Stimulated activated CD4-positive, alpha-beta T cell treated with anti-CD3 and anti-CD28 coated beads, Interleukin-12 subunit alpha, Interleukin-12 subunit beta, amount 100 ng/mL, for 4 hours (primary cell): Measurements from ENCODE around the gene ZRANB3.
"Not testable (repeated sequence)": the region's sequence is repeated elsewhere in the genome, so short reads cannot be mapped to it uniquely, and the experiment has no call there.

Experiments
- DNase-seq: peaks from one replicate; pipeline ENCODE4 v3.0.0-alpha.2; 2020

Gene ZRANB3

DNA sequence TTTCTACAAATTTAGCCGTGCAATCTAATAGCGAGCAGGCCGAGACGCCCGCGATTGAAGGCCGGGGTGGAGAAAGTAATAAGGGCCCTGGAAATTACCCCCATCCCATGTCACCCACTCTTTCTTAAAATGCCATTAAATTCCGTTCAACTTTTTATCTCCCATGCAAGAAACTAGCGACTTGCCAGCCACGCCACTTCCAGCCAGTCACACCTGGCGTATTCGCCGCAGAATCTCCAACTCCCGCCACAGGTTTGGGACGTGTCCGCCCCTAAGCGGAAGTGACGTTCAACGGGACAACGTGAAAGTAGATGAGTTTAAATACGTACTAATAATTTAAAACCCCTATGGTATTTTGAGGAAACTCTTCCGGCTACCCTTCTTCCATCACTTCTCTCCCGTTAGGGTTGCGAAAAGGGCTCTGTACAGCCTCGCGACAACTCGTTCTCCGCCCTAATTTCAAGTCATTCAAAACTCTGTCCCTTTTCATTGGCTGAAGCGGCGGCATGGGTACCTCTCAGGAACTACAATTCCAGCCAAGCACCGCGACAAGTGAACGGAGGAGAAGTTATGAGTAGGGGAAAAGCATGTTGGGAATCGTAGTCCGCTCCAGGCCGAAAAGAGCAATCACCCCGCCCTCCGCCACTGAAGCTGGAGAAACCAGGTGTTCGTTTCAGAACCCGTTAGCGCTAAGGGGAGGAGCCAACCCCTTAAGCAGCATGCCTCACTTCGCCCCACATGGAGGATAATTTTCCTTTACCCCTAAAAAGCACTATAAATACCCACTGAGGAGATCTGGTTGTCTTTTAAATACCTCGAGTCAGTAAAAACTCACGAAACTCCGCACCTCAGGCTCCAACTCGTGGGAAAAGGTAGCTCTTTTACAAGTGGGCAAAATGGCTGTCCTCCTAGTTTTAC is at the start of gene ZRANB3:
Gene ZRANB3 (minus strand): TSS at position 906 of the 918 bp plus-strand sequence.
- peak; percentile 86 for DNase-seq

DNA sequence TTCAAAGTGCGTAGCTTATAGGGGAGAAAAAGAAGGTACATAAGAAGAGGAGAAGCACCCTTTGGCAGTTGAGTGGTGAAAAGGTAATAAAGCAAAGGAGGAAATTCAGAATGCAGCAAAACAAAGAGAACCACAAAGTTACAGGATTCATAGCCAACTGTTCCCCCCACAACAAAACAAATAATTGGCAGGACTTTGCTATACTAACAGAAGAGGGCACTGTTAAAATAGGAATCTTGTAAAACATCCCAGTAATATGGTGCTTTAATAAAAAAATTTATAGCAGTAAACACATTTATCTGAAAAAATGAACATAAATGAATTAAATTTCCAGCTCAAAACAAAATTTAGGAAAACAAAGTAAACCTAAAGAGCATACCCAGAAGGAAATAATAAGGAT is 42.6 kb upstream of the ZRANB3 start:
- no peak for DNase-seq

DNA sequence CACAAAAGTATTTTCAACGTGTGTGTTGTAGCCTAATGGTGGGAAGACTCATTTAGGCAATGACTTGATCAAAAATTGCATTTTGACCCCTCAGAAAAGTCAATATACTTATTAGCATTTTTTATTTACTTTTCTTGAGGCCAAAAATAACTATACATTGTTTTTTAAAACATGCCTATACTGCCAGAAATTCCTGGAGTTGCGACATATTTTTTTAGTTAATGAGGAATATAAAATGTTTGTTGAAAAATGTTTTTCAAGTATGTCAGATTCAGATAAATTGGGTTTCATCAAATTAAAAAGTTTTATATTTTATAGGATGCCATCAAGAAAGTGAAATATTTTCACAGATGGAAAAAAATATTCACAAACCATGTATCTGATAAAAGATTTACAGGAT is 39.9 kb upstream of the ZRANB3 start:
- DNase-seq = no peak

DNA sequence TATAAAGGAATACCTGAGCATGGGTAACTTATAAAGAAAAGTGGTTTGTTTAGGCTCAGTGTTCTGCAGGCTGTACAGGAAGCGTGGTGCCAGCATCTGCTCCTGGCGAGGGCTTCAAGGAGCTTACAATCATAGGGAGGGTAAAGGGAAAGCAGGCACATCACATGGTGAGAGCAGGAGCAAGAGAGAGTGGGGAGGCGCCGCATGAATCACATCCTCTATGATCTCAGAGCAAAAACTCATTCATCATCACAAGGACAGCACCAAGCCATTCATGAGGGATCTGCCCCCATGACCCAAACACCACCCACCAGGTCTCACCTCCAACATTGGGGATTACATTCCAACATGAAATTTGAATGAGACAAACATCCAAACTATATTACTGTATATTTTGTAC is 32.8 kb upstream of the ZRANB3 start:
- no peak for DNase-seq

DNA sequence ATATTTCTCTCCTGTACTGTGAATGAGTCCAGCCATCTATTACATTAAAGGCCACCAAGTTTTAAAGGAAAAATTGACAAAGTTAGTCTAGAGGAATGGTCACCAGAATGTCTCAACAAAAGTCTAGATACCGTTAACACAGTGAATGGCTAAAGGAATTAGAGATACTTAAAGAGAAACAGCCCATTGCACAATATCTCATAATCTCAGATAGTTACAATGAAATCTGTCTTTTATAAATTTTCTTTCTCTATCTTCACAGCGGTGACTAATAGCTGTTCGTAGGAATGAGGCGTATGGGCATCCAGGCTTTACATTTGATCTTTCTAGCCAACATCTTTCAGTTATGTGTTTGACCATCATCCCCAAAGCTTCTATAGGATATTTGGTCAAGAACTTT is 30.9 kb upstream of the ZRANB3 start:
- no peak for DNase-seq

DNA sequence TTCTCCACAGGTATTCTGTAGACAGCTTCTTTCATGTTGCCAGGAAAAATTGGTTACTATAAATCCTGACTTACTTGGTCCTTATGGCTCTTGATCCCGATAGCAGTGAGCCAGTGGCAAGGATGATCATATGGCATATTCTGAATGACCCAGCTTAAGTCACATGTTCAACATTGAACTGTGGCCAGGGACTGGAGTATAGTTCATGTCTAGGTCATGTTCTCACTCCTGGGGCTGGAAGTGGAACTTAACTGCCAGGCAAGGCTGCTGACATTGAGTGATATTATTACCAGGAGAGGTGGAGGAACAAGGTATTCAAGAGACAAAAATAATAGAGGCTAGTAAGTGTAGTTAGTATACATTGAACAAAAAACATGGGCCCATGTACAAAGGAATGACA is 26.5 kb upstream of the ZRANB3 start:
- DNase-seq = no peak

DNA sequence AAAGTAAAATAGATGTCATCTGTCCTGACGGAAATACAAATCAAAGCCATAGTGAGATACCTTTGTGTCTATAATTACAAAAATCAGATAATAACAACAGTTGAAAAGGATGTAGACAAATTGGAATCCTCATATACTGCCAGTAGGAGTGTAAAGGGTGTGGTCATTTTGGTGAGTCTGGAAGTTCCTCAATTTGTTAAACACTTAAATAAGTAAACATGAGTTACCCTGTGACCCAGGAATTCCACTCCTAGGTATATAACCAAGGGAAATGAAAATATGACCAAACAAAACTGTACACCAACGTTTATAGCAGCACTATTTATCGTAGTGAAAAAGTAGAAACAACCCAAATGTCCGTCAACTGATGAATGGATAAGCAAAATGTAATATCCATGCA is 24.3 kb upstream of the ZRANB3 start:
- DNase-seq = no peak

DNA sequence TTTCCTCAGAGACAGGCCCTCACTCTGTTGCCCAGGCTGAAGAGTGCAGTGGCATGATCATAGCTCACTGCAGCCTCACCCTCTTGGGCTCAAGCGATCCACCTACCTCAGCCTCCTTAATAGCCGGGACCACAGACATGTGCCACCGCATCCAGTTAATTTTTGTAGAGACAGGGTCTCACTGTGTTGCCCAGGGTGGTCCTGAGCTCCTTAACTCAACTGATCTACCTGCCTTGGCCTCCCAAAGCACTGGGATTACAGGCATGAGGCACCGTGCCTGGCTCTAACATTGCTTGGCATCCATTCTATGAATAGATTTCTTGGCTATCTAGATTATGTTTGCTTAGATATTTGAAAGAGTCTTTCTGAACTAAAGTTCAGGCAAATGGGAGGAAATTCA is 21.9 kb upstream of the ZRANB3 start:
- no peak for DNase-seq

DNA sequence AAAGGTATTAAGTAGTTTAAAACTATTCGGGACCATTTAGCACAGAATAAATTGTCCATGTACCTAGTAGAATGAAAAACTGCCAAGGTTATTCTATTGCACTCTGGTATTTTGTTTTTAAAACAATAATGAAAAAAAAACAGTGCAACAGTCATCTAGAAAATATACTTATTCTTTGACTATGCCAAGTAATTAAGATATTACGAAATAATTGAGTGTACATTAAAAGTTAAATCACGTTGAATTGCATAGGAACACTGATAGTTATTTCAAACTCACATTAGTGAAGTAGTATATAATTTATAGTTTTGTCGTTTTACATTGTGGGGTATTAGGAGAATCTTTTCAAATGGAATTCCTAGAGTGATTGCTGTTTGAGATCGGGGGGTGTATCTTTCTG is 20.3 kb upstream of the ZRANB3 start:
- DNase-seq = no peak

DNA sequence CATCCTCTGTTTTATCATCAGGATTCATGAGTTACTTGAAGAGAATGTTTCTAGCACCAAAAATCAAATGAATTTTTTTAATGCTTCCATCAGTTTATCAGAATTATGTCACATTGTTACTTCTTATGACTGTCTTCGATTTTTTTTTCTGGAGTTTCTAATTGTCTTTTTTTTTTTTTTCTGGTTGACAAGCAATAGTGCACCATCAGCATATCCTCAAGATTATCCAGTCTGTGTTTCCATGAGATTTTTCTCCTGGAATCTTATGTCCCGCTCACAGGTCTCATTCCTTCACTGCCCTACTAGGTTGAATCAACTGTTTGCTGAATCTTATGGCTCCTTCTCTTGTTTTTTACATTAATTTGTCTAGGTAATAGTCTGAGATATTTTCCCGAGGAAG is 16.3 kb upstream of the ZRANB3 start:
- no peak for DNase-seq

DNA sequence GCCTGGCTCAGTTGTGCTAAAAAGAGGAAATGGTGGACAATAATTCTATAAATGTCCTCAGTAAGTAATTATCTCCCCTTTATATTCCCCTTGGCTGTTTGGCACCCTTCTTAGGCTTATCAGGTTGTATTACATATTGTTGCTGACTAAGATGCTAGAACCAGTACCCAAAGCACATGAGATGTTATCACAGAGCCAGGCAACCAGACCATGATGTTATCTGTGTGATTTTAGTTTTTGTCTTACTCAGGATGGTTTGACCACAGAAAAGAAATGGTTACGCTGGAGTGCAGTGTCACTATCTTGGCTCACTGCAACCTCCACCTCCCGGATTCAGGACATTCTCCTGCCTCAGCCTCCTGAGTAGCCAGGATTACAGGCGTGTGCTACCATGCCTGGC is 15.4 kb upstream of the ZRANB3 start:
- no peak for DNase-seq

DNA sequence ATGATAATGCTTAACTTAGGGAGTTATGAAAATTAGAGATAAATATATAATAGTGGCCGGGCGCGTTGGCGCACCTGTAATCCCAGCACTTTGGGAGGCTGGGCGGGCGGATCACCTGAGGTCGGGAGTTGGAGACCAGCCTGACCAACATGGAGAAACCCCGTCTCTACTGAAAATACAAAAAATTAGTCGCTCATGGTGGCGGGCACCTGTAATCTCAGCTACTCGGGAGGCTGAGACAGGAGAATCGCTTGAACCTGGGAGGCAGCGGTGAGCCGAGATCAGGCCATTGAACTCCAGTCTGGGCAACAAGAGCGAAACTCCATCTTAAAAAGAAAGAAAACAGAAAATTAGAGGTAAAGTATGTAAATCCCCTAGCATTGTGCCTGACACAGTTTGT is 2.5 kb upstream of the ZRANB3 start:
- DNase-seq = not testable (repeated sequence)

DNA sequence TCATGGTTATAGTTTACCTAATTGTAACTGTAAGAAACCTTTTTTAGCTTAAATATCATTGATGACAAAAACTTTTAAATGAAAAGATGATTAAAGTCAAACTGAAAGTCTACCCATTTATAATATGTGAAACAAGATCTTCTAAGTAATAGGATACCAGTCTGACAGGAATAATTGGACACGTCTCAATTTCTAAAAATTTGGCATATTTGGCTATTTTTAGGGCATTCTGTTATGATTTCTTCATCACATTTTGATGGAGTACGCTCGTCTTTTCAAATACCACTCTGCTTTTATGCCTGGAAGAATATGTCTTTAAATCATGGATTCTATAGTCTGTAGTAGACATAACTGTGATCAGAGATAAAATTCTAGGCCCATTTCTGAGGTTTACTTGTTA is 1.6 kb upstream of the ZRANB3 start:
- no peak for DNase-seq

DNA sequence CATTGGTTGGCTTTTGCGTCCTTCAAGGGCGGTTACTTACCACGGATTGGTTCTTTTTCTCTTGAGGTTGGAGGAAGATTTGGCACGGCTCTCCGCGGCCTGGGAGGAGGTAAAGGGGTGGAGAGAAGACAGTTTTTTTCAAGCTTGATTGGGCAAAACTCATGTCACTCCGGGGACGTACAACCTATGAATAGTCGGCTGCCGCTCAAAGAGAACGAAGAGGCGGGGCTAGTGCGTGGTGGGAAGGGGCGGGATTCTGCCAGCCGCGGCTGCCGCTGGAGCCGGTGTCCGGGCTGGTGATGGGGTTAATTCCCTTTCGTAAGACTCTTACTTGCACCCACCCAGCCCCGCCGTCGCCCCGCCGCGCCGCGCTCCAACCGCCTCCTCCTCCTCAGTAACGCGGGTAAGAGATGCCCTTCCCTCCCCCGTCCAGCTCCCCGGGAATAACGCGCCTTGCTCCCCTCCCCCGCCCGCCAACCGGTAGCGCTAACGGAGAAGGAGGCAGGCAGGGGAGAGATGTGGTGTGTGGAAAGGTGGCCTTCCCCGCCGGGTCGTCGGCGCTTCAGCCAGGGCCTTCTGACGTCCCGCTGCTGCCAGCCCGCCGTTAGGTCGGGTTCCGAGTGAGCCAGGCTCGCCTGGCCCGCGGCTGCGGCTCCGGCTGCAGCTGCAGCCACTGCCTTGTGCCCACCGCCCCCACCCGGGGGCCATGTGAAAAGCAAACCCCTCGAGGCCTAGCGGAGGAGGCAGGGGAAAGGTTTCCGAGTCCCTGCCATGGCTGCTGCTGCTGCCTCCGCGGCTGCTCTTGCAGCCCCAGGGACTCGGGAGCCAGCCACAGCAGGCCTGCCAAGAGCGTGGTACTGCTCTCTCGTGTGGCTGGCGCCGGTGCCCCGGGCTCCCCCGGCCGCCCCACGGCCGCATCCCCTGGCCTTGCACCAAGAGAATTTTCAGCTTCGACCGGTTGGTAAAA is 496 bp upstream of the ZRANB3 start, which contains the start of gene R3HDM1:
Gene R3HDM1 (plus strand): TSS at position 254 of the 967 bp plus-strand sequence. CDS start 73,362 bp downstream, outside the sequence.
- DNase-seq = peak; percentile 89

DNA sequence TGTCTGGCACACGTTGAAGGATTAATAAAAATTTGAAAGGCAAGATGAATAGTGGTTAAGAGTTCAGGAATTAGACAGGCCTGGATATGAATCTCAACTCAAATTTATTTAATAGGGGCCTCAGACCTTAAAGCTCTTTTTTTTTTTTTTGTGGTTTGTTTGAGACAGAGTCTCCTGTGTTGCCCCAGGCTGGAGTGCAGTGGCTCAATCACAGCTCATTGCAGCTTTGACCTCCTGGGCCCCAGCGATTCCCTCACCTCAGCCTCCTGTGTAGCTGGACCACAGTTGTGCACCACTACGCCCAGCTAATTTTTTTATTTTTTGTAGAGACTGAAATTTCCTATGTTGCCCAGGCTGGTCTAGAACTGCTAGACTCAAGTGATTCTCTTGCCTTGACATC is 3.0 kb downstream of the ZRANB3 start:
- no peak for DNase-seq

DNA sequence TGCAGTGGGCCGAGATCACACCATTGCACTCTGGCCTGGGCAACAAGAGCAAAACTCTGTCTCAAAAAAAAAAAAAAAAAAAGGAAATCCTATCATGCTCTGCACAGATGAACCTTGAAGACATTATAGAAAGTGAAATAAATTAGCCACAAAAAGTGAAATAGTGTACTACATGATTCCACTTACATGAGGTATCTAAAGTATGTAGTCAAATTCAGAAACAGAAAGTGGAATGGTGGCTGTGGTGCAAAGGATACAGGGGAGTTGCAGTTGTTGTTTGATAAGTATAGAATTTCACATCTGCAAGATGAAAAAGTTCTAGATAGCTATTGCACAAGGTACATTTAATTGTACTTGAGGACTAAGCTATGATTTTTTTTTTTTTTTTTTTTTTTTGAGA is 5.2 kb downstream of the ZRANB3 start:
- DNase-seq = no peak

DNA sequence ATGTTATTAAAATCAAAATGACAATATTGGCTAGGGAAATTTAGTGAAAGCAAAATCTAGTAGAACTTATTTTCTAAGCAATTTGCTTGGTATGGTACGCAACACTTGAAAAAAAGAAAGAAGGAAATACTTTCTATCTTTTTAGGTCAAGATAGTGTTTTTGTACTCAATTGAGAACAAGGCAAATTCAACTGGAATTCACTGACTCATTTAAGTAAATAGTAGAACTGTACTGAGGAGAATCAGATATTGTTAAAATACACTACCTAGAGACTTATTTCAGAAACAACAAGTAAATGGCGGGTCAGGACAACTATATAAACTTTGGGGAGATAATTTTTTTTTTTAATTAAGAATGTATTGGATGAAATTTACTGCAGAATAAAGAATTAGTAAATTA is 18.9 kb downstream of the ZRANB3 start:
- no peak for DNase-seq

DNA sequence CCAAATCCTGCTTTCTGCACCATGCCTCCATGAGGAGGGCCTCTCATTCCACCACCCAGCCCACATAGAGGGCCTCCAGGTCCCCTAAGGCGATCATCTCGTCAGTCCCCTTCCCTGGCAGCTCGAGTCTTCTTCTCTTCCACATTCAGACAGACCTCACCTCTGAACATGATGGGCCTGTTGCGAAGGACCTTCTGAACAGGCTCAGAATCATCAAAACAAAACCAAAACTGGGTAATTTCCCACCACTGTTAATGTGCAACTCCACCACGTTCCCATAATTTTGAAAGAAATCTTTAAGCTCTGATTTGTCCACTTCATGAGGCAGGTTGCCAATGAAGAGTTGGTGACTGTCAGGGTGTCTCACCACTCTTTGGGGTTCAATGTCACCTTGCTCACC is 20.4 kb downstream of the ZRANB3 start:
- no peak for DNase-seq

DNA sequence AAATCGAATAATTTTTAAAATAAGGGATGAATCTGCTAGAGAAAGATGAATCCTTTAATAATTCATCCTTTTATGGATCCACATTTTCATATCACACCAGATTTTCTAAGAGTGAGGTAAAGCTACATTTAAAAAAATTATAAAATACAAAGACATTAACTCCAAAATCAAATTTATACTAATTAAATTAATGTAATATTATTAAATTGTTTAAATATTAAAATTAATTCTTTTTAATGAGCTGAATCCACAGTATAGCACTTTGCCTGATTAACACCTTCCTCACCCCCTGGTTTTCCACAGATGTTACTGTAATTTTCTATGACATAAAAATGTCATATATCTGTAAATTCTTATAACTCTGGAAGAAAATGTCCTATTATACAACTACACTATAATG is 26.2 kb downstream of the ZRANB3 start:
- DNase-seq = no peak

DNA sequence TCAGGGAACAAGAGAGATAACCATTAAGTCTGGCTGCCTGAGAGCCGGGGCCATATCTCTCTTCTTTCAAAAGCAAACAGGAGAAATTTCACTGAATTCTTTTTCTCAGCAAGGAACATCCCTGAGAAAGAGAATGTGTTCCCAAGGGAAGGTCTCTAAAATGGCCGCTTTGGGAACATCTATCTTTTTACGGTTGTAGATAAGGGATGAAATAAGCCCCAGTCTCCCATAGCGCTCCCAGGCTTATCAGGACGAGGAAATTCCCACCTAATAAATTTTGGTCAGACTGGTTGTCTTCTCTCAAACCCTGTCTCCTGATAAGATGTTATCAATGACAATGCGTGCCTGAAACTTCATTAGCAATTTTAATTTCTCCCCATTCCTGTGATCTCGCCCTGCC is 32.4 kb downstream of the ZRANB3 start:
- DNase-seq = not testable (repeated sequence)

DNA sequence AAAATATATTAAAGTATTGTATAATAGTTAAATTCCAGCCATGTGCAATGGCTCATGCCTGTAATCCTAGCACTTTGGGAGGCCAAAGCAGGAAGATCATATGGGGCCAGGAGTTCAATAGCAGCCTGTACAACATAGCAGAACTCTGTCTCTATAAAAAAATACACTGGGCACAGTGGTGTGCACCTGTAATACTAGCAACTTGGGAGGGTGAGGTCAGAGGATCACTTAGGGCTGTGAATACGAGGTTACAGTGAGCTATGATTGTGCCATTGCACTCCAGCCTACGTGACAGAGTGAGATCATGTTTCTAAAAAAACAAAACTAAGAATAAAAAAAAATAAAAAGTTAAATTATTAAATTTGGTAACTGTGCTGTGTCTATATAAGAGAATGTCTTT is 36.1 kb downstream of the ZRANB3 start:
- DNase-seq = no peak

DNA sequence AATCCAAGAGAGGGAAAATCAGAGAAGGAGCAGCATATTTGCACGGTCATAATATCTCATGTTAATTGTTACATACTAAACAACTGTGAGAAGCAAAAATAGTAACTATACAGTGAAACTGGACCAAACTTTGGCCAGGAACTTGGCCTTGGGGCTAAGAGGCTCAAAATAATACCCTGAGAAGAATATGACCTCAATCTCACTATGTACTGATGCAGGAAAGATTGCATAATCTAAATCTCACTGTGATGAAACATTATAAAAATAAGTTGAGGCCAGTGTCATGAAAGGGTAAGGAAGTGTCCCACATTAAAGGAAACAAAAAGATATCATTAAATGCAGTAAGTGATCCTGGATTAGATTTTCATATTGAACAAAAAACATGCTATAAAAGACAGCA is 36.5 kb downstream of the ZRANB3 start:
- no peak for DNase-seq

DNA sequence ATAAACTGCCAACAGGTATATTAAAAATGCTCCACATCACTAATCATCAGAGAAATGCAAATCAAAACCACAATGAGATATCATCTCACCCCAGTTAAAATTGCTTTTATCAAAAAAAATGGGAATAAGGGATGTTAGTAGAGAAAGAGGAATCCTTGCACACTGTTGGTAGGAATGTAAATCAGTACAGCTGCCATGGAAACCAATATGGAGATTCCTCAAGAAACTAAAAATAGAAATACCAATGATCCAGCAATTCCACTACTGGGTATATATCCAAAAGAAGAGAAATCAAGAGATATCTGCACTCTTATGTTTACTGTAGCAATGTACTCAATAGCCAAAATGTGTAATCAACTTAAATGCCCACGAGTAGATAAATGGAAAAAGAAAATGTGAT is 40.6 kb downstream of the ZRANB3 start:
- DNase-seq = no peak

DNA sequence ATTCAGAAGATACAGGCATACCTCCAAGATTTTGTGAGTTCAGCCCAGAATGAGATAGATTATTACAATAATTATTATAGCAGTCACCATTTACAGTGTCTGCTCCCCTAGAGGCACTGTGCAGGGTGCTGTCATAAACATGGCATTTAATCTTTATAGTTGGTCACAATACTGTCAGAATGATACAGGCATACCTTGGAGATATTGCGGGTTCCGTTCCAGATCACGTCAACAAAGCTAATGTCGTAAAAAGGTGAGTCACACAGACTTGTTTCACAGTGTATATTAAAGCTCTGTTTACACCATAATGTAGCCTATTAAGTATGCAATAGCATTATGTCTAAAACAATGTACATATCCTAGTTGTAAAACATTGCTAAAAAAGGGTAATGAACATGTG is 45.6 kb downstream of the ZRANB3 start:
- DNase-seq = no peak
